SU-DHL-6 (cell line): ENCODE measurements around the gene CLCNKB.

ENCODE experiments used
- EZH2phosphoT487 ChIP-seq: fragments of 200-600 bp; sonication (generic), shearing (Covaris generic); conservative IDR thresholded peaks from 2 replicates; pipeline ENCODE4 v1.6.1; 2018; ENCODE audit warnings: mild to moderate bottlenecking, antibody characterized with exemption, low read length, moderate library complexity, mixed read lengths
- TF ChIP-seq, protein P1 (sequence below): fragments of 200-600 bp; sonication (generic); IDR thresholded peaks from one replicate; pipeline ENCODE4 v1.5.1; 2017; ENCODE audit warnings: antibody characterized with exemption, mild to moderate bottlenecking, low read length, moderate library complexity; ENCODE audit not compliant: insufficient read depth, poor library complexity, severe bottlenecking

DNA sequence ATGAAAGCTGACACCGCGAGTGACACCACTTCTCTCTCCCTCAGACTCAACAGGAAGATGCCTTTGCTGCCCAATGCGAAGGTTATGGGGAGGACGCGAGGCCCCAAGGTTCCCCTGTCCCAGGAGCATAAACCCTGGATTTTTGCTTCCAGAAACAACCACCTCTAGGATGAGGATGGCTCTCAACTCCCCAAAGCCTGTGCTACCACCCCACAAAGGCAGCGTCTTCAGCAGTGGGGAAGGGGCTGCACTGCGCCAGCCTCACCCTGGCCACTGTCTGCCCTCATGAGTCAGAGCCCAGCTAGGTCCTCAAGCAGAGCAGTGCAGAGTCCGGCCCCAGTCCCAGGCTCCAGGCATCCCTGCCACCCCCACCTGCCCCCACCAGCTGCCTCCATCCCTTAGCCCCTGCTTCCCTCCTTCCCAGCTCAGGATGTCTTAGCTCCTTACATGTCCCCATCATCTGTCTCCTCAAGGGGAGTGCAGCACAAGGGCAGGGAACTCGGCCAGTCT is 46.5 kb upstream of the CLCNKB start:
- TF ChIP-seq, protein P1, sequence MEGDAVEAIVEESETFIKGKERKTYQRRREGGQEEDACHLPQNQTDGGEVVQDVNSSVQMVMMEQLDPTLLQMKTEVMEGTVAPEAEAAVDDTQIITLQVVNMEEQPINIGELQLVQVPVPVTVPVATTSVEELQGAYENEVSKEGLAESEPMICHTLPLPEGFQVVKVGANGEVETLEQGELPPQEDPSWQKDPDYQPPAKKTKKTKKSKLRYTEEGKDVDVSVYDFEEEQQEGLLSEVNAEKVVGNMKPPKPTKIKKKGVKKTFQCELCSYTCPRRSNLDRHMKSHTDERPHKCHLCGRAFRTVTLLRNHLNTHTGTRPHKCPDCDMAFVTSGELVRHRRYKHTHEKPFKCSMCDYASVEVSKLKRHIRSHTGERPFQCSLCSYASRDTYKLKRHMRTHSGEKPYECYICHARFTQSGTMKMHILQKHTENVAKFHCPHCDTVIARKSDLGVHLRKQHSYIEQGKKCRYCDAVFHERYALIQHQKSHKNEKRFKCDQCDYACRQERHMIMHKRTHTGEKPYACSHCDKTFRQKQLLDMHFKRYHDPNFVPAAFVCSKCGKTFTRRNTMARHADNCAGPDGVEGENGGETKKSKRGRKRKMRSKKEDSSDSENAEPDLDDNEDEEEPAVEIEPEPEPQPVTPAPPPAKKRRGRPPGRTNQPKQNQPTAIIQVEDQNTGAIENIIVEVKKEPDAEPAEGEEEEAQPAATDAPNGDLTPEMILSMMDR = no peak
- TF ChIP-seq EZH2phosphoT487 = no peak
